ENCODE measurements around the gene ZSWIM4. TPM values are rescaled to one million over a fixed set of nuclear protein-coding genes. Genes with fewer than 3 reads are reported as not detected.
"Not testable (repeated sequence)": the region's sequence is repeated elsewhere in the genome, so short reads cannot be mapped to it uniquely, and the experiment has no call there.

ZSWIM4 gene
- polyA plus RNA-seq, 4 donors: 3.7 to 11.7 (median 6.8) TPM

DNA sequence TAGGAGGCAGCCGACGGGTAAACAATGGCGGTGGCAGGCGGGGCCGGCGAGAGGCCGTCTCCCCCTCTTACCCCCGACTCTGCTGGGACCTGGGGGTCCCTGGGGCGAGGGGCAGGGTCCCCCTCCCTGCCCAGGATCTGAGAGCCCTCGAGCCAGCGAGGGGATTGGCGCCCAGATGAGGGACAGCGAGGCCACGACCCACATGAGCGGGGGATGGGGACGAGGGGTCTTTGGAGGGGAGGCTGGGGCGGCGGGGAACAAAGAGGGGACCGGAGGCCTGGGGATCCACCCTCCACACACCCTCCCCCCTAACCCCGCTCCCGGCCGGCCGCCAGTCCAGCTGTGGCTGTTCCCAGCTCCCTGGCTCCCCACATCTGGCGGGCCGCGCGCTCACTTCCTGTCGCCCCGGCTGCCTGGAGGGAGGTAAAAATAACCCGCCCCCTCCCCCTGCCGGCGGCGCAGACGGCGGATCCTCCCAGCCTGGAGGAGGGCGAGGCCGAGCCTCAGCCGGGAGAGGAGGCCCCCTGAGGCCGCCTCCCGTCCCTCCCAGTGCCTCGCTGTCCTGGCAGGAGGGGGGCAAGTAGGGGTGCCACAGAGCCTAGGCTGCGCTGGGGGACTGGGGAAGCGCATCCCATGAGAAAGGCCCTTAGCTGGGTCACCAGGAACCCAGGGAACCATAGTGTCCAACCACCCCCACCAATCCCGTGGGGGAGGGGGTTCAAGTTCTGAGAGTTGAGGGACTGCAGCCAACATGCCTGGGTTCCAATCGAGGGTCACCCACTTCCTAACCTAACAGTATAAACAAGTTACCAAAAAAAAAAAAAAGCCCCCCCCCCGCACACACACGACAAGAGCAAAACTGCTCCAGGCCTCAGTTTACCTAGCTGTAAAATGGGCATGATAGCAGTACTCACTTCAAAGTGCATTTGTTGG, 52.4 kb downstream of the ZSWIM4 start:
- DNase-seq (ENCODE audit: low read depth in 4 of 4, low spot score in 3 of 4): peak; percentile 77 to 90 (median 85)

DNA sequence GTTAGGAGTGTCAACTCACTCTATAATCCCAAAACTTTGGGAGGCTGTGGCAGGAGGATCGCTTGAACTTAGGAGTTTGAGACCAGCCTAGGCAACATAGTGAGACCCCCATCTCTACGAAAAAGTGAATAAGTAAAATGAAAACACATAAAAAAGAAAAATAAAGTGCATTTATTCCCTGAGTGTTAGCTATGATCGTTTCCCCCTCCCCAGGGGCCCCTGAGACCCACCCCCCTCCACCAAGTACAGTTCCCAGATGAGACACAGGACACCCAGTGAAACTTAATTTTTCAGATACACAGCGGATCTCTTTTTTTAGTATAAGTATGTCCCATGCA, 53.1 kb downstream of the ZSWIM4 start:
- no peak for DNase-seq (ENCODE audit: low read depth in 4 of 4, low spot score in 3 of 4)

- no peak for DNase-seq (ENCODE audit: low read depth in 4 of 4, low spot score in 3 of 4)
These were observed 53.8 kb downstream of the ZSWIM4 start for GRCh38 chr19:13848798-13849676.

GRCh38 chr19:13849991-13850909, 55.0 kb downstream of the ZSWIM4 start:
- no peak for DNase-seq (ENCODE audit: low read depth in 4 of 4, low spot score in 3 of 4)

DNA sequence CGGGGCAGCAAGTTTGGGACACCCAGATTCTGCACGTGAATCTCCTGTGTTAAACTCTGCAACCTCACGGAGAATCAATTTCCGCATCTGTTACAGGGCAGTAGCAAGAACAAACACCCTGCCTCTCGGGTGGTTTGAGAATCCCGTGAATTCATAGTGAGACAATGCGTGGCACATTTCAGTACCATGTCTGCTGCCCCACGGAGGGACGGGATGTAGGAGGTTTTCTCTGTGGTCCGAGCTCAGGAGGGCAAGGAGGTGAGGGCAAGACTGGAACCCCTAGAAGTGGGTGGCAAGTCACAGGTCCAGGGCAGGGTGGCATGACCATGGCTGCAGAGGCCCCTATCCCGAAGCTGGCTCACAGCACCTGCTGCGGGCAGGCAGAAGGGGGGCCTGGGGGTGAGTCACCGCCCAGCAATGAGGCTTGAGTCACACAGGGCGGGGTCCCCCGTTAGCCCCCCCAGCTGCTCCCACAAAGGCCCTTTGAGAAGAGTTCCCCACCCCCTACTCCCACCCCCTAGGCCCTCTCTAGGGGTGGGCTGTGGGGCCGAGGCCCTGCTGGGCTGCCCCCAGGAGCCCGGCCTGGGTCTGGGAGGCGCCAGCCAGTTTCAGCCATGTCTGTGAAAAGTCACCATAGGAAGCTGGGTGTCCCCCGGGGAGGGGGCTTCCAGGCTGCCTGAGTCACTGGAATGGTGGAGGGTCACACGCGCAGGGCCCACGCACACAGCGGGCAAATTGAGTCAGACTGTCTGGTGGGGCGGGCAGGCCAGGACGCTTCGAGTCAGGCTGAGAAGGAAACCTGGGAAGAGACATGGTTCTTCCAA, 55.9 kb downstream of the ZSWIM4 start:
- DNase-seq (ENCODE audit: low read depth in 4 of 4, low spot score in 3 of 4): no peak

DNA sequence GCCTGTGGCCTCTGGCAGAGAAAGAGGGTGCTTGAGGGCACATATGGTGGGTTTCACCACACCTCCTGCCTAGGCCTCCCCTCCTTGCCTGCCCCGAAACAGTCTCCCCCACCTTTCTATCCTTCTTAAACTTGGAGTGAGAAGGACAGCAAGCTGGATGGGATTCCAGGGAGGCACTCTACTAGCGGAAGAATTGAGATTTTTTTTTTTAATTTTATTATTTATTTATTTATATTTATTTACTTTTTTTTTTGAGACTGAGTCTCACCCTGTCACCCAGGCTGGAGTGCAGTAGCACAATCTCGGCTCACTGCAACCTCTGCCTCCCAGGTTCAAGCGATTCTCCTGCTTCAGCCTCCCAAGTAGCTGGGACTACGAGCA, 56.5 kb downstream of the ZSWIM4 start:
- not testable (repeated sequence) for DNase-seq (ENCODE audit: low read depth in 4 of 4, low spot score in 3 of 4)

GRCh38 chr19:13852171-13852707, 57.0 kb downstream of the ZSWIM4 start:
- DNase-seq (ENCODE audit: low read depth in 4 of 4, low spot score in 3 of 4): not testable (repeated sequence)

GRCh38 chr19:13856497-13856896, 61.3 kb downstream of the ZSWIM4 start:
- DNase-seq (ENCODE audit: low read depth in 4 of 4, low spot score in 3 of 4): no peak

DNA sequence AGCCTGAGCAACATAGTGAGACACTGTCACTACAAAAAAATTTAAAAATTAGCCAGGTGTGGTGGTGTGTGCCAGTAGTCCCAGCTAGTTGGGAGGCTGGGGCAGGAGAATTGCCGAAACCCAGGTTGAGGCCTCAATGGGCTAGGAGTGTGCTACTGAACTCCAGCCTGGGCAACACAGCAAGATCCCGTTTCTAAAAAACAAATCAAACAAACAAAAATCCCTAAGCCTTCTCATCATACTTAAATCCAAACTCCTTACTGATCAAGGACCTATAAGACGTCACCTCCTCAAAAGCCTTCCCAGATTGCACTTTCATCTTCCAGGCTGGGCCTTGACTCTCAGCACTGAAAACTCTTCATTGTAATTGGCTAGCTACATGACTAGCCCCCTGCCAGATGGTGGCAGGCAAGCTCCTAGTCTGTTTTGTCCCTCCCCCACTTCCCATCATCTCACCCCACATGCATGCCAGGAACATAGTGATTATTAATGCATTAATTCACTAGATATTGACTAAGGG, 64.2 kb downstream of the ZSWIM4 start:
- DNase-seq (ENCODE audit: low read depth in 4 of 4, low spot score in 3 of 4): no peak

DNA sequence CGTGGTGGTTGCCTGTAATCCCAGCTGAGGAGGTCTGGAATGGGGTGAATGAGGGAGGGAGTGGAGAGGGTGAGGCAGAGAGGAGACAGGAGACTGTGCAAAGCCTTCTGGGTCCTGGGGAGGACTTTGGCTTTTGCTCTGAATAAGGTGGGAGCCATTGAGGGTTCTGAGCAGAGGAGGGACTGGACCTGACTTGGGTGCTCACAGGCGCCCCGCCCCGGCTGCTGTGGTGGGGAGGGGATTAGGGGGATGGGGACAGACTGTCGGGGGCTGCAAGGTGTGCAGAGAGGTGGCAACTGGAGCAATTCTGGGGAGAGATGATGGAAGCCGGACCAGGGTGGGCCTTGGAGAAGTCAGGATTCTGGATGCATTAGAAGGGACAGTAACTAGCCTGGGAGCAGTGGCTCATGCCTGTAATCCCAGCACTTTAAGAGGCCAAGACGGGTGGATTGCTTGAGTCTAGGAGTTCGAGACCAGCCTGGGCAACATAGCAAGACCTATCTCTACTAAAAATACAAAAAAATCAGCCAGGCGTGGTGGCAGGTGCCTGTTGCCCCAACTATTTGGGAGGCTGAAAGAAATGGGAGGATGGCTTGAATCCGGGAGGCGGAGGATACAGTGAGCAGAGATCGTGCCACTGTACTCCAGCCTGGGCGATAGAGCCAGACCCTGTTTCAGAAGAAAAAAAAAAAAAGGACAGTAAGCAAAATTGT, 65.6 kb downstream of the ZSWIM4 start:
- no peak for DNase-seq (ENCODE audit: low read depth in 4 of 4, low spot score in 3 of 4)

DNA sequence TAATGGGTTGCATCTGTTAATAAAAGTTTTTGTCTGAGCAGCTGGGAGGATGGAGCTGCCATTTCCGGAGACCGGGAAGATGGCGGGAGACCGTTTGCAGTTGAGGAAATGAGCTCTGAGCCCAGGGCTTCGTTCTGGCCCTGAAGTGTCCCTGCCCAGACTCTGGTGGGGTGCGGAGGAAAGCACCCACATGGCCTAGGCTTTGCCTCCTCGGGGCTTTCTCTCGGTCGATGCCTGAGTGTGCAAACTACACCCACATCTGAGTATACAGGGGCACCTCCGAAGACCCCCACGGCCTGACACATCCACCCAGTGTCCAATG, 66.1 kb downstream of the ZSWIM4 start:
- DNase-seq (ENCODE audit: low read depth in 4 of 4, low spot score in 3 of 4): no peak

GRCh38 chr19:13861714-13862531, 66.7 kb downstream of the ZSWIM4 start:
- DNase-seq (ENCODE audit: low read depth in 4 of 4, low spot score in 3 of 4): peak in 3 of 4 donors; percentile 85 to 87 (median 85)

- no peak for DNase-seq (ENCODE audit: low read depth in 4 of 4, low spot score in 3 of 4)
These were observed 68.9 kb downstream of the ZSWIM4 start for GRCh38 chr19:13864046-13864666.

DNA sequence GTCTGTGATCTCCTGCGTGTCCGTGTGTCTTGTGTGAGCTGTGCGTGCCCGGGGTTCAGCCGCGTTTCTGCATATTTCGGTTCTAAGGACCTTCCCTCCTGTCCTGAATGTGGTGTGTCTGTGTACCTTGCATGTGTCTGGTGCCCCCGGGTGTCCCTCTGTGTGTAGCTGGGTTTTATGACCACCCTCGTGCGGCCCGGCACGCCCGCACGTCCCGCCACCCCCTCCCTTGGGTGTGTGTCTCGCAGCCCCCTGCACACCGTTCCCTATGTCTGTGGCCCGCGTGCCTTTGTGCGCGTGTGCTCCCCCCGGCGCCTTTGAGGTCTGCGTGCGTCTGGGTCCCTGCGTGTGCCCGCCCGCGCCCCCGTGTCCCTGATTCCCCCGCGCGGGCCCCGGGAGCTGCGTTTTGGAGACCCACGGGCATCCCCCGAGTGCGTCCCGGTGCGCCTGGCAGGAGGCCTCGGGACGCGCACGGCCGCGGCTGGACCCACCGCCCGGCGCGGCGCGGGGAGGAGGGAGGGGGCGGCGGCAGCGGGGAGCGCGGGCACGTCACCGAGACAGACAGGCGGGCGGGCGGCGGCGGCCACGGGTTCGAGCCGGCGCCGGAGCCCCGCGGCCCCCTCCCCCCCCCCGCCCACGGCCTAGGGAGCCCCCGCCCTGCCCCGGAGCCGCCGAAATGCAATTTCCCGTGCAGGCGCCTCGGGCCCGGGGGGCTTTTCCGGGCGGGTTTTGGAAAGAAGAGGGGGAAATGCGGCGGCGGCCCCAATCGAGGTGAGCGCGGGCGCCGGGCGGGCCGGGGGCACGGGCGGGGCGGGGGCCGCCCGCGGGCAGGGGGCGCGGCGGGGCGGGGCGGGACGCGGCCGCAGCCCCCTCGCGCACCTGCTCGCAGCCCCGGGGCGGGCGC, 69.7 kb downstream of the ZSWIM4 start:
- no peak for DNase-seq (ENCODE audit: low read depth in 4 of 4, low spot score in 3 of 4)

DNA sequence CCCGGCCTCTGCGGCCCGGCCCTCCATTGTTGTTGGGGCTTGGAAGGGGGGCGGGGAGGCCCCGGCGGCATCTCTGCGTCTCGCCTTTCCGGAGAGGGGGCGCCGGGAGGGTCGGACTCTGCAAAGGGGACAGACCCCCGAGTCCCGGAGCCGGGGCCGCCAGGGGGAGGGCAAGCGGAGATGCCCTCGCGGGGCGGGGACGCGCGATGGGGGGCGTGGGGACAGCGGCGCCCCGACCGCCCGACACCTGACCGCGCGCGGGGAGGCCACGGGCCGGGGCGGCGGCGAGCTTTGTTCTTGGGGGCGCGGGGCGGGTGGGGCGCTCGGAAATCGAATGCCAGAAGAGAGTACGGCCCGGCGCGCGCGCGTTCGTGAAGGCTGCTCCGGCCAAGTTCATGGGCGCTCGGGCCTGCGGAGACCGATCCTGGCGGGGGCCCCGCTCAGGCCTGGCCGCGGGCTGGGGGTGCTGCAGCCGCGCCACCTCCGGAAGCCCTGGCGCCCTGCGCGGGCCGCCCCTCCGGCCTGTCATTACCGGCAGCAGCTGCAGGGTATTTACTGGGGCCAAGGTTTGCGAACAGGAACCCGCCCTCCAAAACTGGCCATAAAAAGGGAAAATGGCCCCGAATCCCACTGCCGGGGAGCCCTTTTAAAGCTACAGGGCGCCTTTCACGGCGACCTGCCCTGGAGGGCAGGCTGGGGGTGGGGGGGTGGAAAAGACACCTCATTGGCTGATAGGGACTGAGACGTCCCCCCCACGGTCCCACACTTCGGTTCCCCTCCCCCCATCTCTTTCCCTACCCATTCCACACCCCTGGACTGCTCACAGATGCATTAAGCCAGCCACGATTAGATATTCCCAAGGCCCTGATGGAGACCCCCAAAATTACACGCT, 70.6 kb downstream of the ZSWIM4 start:
- no peak for DNase-seq (ENCODE audit: low read depth in 4 of 4, low spot score in 3 of 4)
